PC-3 (cell line): ENCODE data around the gene FOXP1. TPM values are rescaled to one million over a fixed set of nuclear protein-coding genes. Genes with fewer than 3 reads are reported as not detected.

Source experiments
- ATAC-seq: fragments of 200-7000 bp; cut with Tn5 transposase; 2 replicates; pipeline ENCODE4 v1.9.1; 2020; ENCODE audit warnings: mild to moderate bottlenecking, moderate library complexity
- BruUV-seq: library from RNA; stranded (reverse); fragments of 400-500 nt; replicated peaks from 2 replicates; lab custom pipeline; 2021; lab: Mats Ljungman, UMichigan
- CTCF ChIA-PET: fragments of 300-600 bp; sonication (Branson Sonifier 250); formaldehyde crosslinking; loops from one replicate; lab custom pipeline; 2022; ENCODE audit warnings: antibody characterized with exemption; lab: Charles Lee
- POLR2A ChIA-PET: fragments of 300-600 bp; sonication (Branson Sonifier 250); formaldehyde crosslinking; loops from one replicate; lab custom pipeline; 2022; ENCODE audit warnings: antibody characterized with exemption; ENCODE audit not compliant: unreplicated experiment; lab: Charles Lee
- DNase-seq: peaks from one replicate; pipeline ENCODE4 v3.0.0-alpha.2; 2015
- H2AFZ ChIP-seq: fragments of 300-600 bp; sonication (generic); 2 replicates; pipeline ENCODE4 v1.6.0; 2016; ENCODE audit warnings: antibody characterized with exemption, low read length
- H3F3A ChIP-seq: fragments of 300-600 bp; sonication (generic); one replicate; pipeline ENCODE4 v1.6.0; 2017; ENCODE audit warnings: antibody characterized with exemption, low read length, control low read depth, mild to moderate bottlenecking; ENCODE audit not compliant: unreplicated experiment
- H3K27ac ChIP-seq: fragments of 300-600 bp; sonication (generic); 2 replicates; pipeline ENCODE4 v1.5.1; 2016; ENCODE audit warnings: mild to moderate bottlenecking, low read length
- H3K27me3 ChIP-seq: fragments of 300-600 bp; sonication (generic); 2 replicates; pipeline ENCODE4 v1.6.1; 2016; ENCODE audit warnings: low read length, mixed read lengths
- H3K36me3 ChIP-seq: fragments of 300-600 bp; sonication (generic); 2 replicates; pipeline ENCODE4 v1.6.1; 2016; ENCODE audit warnings: low read depth, mixed run types, low read length, mixed read lengths
- H3K4me1 ChIP-seq: fragments of 300-600 bp; sonication (generic); 2 replicates; pipeline ENCODE4 v1.5.1; 2016; ENCODE audit warnings: low read length; ENCODE audit not compliant: insufficient read depth
- H3K4me2 ChIP-seq: fragments of 300-600 bp; sonication (generic); 2 replicates; pipeline ENCODE4 v1.6.0; 2016; ENCODE audit warnings: low read length
- H3K4me3 ChIP-seq: fragments of 300-600 bp; sonication (generic); 2 replicates; pipeline ENCODE4 v1.5.1; 2016; ENCODE audit warnings: mild to moderate bottlenecking, low read length, mixed read lengths
- H3K79me2 ChIP-seq: fragments of 300-600 bp; sonication (generic); 2 replicates; pipeline ENCODE4 v1.6.1; 2017; ENCODE audit warnings: low read length, mixed read lengths
- H3K9ac ChIP-seq: fragments of 300-600 bp; sonication (generic); 2 replicates; pipeline ENCODE4 v1.6.0; 2016; ENCODE audit warnings: mild to moderate bottlenecking, low read length
- H3K9me2 ChIP-seq: fragments of 300-600 bp; sonication (generic); replicated peaks from 2 replicates; pipeline ENCODE4 v1.6.1; 2016; ENCODE audit warnings: mixed run types, low read length, mixed read lengths
- H3K9me3 ChIP-seq: fragments of 300-600 bp; sonication (generic); 2 replicates; pipeline ENCODE4 v1.6.1; 2016; ENCODE audit warnings: low read length, mixed read lengths
- H4K20me1 ChIP-seq: fragments of 300-600 bp; sonication (generic); 2 replicates; pipeline ENCODE4 v1.6.1; 2016; ENCODE audit warnings: low read length, mixed read lengths
- EZH2 ChIP-seq: fragments of 300-600 bp; sonication (generic); IDR thresholded peaks from one replicate; pipeline ENCODE4 v1.6.1; 2017; ENCODE audit warnings: antibody characterized with exemption, mild to moderate bottlenecking, low read length; ENCODE audit not compliant: unreplicated experiment
- EZH2phosphoT487 ChIP-seq: fragments of 300-600 bp; sonication (generic); IDR thresholded peaks from 2 replicates; pipeline ENCODE4 v1.6.1; 2018; ENCODE audit warnings: mild to moderate bottlenecking, antibody characterized with exemption, low read length, borderline replicate concordance
- intact Hi-C: fragments of 100-400 bp; cut with micrococcal nuclease; formaldehyde crosslinking; loops from 2 replicates; pipeline ENCODE4 v1.9.0; 2023
- total RNA-seq: library from RNA; depleted of rRNA; stranded (reverse); fragments of >200 nt; gene quantifications from 2 replicates; pipeline ENCODE4 v1.2.3, GENCODE V29; 2014
- TF ChIP-seq, protein P1 (sequence below): fragments of 300-600 bp; sonication (generic); conservative IDR thresholded peaks from 2 replicates; pipeline ENCODE4 v1.5.1; 2017; ENCODE audit warnings: antibody characterized with exemption, low read depth, mild to moderate bottlenecking, low read length

Gene FOXP1
- total RNA-seq, 1 experiment from 2014 or later = 35.3 TPM

DNA sequence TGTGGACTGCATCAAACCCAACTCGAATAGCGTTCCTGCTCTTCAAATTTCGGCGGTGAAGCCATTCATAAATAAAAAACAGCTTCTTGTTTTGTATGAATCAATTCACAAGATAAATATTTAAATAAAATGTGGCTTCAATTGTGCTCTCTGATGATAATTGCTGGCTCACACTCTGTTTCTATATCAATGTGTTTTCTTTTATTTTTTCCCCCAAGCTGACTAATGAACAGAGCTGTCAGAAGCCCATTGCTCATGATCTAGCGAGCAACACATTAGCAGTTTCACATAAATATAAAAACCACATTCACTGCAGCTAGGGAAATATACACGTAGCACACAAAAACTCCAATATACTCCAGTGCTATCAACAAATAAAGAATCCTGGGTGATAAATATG is 45.0 kb upstream of the FOXP1 start:
- H3K36me3 ChIP-seq = no peaks in the 10 kb centered on the region
- no peaks in the 10 kb centered on the region for H3K4me1 ChIP-seq
- no peaks in the 10 kb centered on the region for H3K79me2 ChIP-seq
- H3K4me3 ChIP-seq = no peak overlapping the region
- no peak overlapping the region for H2AFZ ChIP-seq
- intact Hi-C loops = no loop called here
- H3F3A ChIP-seq = no peaks in the 10 kb centered on the region
- H3K27ac ChIP-seq = no peak overlapping the region
- CTCF ChIA-PET = no interaction called here
- H3K4me2 ChIP-seq = no peak overlapping the region
- no peak for TF ChIP-seq EZH2phosphoT487
- TF ChIP-seq, protein P1, sequence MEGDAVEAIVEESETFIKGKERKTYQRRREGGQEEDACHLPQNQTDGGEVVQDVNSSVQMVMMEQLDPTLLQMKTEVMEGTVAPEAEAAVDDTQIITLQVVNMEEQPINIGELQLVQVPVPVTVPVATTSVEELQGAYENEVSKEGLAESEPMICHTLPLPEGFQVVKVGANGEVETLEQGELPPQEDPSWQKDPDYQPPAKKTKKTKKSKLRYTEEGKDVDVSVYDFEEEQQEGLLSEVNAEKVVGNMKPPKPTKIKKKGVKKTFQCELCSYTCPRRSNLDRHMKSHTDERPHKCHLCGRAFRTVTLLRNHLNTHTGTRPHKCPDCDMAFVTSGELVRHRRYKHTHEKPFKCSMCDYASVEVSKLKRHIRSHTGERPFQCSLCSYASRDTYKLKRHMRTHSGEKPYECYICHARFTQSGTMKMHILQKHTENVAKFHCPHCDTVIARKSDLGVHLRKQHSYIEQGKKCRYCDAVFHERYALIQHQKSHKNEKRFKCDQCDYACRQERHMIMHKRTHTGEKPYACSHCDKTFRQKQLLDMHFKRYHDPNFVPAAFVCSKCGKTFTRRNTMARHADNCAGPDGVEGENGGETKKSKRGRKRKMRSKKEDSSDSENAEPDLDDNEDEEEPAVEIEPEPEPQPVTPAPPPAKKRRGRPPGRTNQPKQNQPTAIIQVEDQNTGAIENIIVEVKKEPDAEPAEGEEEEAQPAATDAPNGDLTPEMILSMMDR = no peak
- H3K27me3 ChIP-seq = no peaks in the 10 kb centered on the region
- POLR2A ChIA-PET = no interaction called here
- DNase-seq (no peak), ATAC-seq (no peak)
- BruUV-seq = no TSS peak
- H3K9me3 ChIP-seq = no peaks in the 10 kb centered on the region
- no peak overlapping the region for H3K9ac ChIP-seq
- no peaks in the 10 kb centered on the region for H3K9me2 ChIP-seq
- H4K20me1 ChIP-seq = no peaks in the 10 kb centered on the region

DNA sequence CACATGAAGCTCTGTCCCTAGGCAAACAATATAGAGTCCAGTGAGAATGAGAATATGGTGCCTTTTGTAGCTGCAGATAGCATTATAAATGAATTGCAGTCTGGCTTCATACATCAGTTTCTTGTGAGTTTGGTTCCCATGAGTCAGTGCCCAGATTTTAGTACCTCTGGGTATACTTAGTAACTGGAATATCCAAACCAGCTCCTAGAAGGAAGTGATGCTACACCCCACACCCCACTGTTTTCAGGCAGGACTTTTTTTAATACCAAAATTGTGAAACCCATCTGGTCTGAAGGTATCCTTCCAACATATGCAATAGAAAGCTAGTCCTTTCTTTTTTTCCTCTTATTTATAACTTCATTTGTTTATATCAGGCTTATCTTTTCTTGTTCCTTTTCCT is 42.1 kb upstream of the FOXP1 start:
- DNase-seq (no peak), ATAC-seq (no peak)
- Histone ChIP-seq H3K79me2 (no peaks in the 10 kb centered on the region), H2AFZ (no peak overlapping the region), H3K27me3 (no peaks in the 10 kb centered on the region), H4K20me1 (no peaks in the 10 kb centered on the region), H3K9me2 (no peaks in the 10 kb centered on the region), H3K9me3 (no peaks in the 10 kb centered on the region), H3F3A (no peaks in the 10 kb centered on the region), H3K4me1 (no peaks in the 10 kb centered on the region), H3K27ac (no peak overlapping the region), H3K4me3 (no peak overlapping the region), H3K4me2 (no peak overlapping the region), H3K9ac (no peak overlapping the region), H3K36me3 (no peaks in the 10 kb centered on the region)
- ChIA-PET POLR2A (no interaction called here), CTCF (no interaction called here)
- BruUV-seq = no TSS peak
- no peak for TF ChIP-seq EZH2
- TF ChIP-seq EZH2phosphoT487 = no peak
- TF ChIP-seq, protein P1 = no peak
- intact Hi-C loops = no loop called here

DNA sequence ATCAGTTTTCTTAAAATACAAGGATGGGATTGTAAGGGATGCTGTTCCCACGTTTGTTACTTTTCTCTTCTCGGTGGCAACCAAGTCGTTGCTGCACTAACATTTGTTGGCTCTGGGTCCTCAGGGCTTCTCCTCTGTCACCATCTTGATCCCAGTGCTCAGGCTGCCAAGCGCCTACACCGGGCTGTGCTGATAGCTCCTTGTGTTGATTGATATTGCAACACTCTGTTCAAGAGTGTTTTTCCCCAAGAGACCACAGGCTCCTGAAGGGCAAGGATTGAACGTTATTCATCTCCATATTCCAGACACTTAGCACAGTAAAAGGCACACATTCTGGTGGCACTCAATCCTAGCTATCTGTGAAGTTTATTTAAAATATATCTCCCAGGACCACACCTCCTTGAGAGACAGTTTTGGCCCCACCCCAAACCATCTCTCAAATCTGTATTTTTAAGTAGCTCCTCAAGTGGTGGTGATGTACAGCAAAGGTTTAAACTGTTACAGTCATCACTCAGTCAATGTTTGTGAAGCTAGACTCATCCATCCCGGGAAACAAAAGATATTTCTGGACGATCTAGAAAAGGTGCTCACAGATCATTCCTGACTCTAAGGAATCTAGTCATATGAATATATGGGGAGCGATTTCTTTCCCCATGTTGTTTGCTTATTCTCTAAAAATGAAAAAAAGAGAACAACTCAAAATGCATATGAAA is 38.5 kb upstream of the FOXP1 start:
- Histone ChIP-seq H3K36me3 (no peaks in the 10 kb centered on the region), H3F3A (no peaks in the 10 kb centered on the region), H3K9me2 (no peaks in the 10 kb centered on the region), H4K20me1 (no peaks in the 10 kb centered on the region), H3K9me3 (no peaks in the 10 kb centered on the region), H2AFZ (no peak overlapping the region), H3K79me2 (no peaks in the 10 kb centered on the region), H3K4me3 (no peak overlapping the region), H3K9ac (no peak overlapping the region), H3K4me2 (no peak overlapping the region), H3K27me3 (no peaks in the 10 kb centered on the region), H3K27ac (no peak overlapping the region), H3K4me1 (no peaks in the 10 kb centered on the region)
- POLR2A ChIA-PET = no interaction called here
- ATAC-seq = peak; percentile 59
- TF ChIP-seq EZH2 (no peak), EZH2phosphoT487 (no peak)
- TF ChIP-seq, protein P1 = no peak
- intact Hi-C loops = no loop called here
- DNase-seq = peak; percentile 52
- BruUV-seq = no TSS peak
- CTCF ChIA-PET = no interaction called here
